GM13976 (cell line): Measurements from ENCODE around the gene IQCB1.
"Not testable (repeated sequence)": the region's sequence is repeated elsewhere in the genome, so short reads cannot be mapped to it uniquely, and the experiment has no call there.

Experiments
- DNase-seq: peaks from one replicate; pipeline ENCODE4 v3.0.0; 2012; ENCODE audit warnings: low spot score
- in situ Hi-C: fragments of 300-500 bp; cut with MboI; formaldehyde crosslinking; loops from one replicate; pipeline ENCODE4 v1.12.0; 2022; ENCODE audit warnings: low sequenced_read_pairs, mixed read lengths, inconsistent platforms; ENCODE audit not compliant: unreplicated experiment
- TF ChIP-seq, protein P1 (sequence below): IDR thresholded peaks from 2 replicates; pipeline ENCODE4 v1.5.1; 2012; ENCODE audit warnings: borderline replicate concordance, mild to moderate bottlenecking; ENCODE audit not compliant: insufficient read depth; ENCODE audit errors: extremely low read depth, missing control alignments, control extremely low read depth

Gene IQCB1

DNA sequence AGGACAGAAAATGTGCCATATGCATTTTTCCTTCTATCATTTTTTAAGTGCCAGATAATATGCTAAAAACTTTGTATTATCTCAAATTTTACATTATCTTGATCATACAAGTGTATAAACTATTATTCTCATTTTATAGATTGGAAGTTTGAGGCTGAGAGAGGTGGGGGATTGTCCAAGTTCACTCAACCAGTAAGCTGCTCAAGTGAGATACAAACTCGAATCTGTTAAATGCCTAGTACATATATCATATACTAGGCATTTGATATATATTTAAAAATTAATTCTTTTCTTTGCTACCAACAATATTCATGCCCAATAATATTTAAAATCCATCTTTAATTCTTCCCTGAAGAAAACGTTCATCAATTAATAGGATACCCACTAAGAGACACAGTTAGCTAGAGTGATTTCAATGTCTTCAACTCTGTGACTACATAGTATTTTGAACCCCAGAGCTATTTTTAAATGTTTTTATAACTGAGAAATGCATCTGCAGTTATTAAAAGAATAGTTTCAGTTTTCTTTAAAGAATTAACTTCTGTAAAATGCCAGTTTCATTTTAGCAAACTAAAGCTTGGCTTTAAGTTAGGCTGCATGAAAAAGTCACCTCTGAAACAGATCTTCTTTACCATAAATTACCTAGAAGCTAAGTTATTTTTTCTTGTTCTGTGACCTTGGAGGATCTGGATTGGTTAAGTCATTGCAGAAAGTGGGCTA is 40.4 kb downstream of the IQCB1 start:
- TF ChIP-seq, protein P1, sequence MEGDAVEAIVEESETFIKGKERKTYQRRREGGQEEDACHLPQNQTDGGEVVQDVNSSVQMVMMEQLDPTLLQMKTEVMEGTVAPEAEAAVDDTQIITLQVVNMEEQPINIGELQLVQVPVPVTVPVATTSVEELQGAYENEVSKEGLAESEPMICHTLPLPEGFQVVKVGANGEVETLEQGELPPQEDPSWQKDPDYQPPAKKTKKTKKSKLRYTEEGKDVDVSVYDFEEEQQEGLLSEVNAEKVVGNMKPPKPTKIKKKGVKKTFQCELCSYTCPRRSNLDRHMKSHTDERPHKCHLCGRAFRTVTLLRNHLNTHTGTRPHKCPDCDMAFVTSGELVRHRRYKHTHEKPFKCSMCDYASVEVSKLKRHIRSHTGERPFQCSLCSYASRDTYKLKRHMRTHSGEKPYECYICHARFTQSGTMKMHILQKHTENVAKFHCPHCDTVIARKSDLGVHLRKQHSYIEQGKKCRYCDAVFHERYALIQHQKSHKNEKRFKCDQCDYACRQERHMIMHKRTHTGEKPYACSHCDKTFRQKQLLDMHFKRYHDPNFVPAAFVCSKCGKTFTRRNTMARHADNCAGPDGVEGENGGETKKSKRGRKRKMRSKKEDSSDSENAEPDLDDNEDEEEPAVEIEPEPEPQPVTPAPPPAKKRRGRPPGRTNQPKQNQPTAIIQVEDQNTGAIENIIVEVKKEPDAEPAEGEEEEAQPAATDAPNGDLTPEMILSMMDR: no peak

DNA sequence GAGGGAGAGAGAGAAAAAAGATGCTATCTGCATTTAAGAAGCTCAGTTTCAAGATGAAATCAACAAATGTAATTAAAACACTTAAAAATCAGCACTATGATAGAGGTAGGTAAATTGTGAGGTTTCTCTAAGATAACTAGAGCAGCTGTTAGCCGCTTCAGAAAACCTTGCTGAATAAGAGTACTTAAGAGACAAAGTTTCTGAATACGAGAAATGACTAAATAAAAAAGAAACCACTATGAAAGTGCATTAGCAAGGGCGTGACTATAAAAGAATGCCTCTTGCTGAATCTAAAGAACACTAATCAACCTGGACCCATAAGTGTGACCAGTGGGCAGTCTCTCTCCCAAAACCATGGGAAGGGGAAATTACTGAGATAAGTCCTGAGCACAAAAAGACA is 41.8 kb downstream of the IQCB1 start:
- TF ChIP-seq, protein P1: no peak
- DNase-seq: peak; percentile 46
- in situ Hi-C loops: no loop called here

More for the DNA sequence above, 40.4 kb downstream of the IQCB1 start:
- DNase-seq: no peak
- in situ Hi-C loops: no loop called here

DNA sequence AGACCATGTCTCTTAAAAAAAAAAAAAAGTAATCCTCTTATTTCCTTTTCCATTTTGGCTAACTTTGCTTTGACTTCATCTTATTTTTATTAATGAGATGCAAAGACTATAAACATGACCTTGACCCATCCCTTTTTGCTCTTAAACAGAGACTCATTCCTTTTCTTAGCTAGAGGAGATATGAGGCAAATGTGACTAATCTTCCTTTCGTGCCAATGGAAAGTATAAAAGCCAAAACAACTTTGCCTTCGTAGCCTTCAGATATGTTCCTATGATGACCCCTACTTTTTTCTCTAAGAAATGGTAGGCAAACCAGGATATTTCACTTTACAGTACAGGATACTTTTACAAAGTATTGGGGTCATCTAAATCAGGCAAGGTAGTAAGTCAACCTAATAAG is 48.4 kb downstream of the IQCB1 start:
- in situ Hi-C loops: no loop called here
- TF ChIP-seq, protein P1: no peak

DNA sequence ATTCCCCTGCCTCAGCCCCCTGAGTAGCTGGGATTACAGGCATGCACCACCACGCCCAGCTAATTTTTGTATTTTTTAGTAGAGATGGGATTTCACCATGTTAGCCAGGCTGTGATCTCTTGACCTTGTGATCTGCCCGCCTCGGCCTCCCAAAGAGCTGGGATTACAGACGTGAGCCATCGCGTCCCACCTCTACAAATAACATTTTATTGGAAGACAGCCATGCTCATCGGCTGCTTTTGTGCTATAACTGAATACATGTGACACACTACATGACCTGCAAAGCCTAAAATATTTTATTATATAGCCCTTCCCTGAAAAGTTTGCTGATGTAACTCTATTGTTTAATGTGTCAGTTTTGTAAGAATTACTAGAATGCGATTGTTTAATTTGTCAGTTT is 52.1 kb downstream of the IQCB1 start:
- in situ Hi-C loops, DNase-seq: not testable (repeated sequence)

More for the DNA sequence above, 48.4 kb downstream of the IQCB1 start:
- DNase-seq: no peak

DNA sequence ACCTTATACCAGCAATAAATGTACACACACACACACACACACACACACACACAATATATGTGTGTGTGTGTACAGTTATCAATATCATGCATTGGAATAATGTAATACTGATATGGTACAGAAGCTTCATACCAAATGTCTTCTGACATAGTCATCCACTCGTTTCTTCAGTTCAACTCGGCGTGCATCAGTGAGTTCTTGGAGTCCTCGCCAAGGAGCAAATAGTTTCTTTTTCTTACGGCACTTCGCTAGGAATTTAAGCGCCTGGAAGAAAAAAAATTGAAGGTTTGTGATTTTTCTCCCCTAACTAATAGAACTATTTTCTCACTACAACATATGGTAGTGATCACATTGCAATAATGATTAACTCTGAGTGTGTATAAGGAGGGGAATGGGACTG is 53.2 kb downstream of the IQCB1 start:
- in situ Hi-C loops: no loop called here
- no peak for DNase-seq
- TF ChIP-seq, protein P1: no peak

DNA sequence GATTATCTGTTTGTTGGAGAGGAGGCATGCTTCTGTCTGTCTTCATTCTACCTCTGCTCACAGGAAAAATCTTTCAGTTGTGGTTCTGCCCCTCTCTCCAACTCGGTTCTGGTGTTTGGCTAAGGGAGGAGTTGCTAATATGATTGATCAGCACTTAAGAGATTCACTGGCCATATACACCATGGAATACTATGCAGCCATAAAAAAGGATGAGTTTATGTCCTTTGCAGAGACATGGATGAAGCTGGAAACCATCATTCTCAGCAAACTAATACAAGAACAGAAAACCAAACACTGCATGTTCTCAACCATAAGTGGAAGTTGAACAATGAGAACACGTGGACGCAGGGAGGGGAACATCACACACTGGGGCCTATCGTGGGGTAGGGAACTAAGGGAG is 59.8 kb downstream of the IQCB1 start:
- DNase-seq, in situ Hi-C loops: not testable (repeated sequence)

DNA sequence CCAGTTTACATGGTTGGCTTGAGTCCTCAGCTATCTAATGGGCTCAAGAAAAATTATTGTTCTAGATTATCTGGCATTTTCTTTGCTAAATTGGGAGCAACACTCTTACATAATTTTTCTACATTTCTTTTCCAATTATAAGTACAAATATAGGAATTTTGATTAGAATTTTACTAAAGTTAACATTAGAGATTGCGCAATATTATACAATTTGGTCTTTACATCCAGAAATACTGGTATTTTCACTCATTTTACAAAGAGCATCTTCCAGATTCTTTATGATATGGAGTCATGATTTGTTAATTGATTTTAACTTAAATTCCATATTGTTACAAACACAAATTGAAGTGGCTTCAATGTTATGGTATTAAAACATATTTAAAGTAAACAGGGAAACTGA is 65.6 kb downstream of the IQCB1 start:
- in situ Hi-C loops: no loop called here
- TF ChIP-seq, protein P1: no peak
- no peak for DNase-seq

DNA sequence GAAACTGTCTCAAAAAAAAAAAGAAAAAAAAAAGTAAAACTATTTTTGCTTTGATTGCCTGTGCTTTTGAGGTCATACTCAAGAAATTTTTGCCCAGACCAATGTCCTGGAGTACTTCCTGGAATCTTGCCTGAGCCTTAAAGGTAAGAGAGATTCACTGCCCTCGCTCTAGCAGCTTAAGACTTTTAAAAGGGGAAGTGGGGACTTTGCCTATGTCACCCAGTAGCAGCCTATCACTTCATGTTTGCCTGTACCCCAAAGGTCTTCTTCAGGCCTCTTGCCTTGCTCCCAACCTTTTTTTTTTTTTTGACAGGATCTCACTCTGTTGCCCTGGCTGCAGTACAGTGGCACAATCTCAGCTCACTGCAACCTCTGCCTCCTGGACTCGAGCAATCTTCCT is 66.4 kb downstream of the IQCB1 start:
- in situ Hi-C loops: no loop called here
- peak; percentile 20 for DNase-seq

More for the DNA sequence above, 66.4 kb downstream of the IQCB1 start:
- TF ChIP-seq, protein P1: no peak
